Esophagus squamous epithelium (tissue), 4 donors: ENCODE results near the gene JARID2.

Experiments used
- POLR2A ChIP-seq, 4 donors: fragments of 450-650 bp; IDR thresholded peaks; one replicate each; pipeline ENCODE4 v1.6.1; 2017; ENCODE audit warnings: antibody characterized with exemption in 4 of 4, mild to moderate bottlenecking in 4 of 4, moderate library complexity in 3 of 4
- TF ChIP-seq, protein P1 (sequence below), 6 experiments: fragments of 450-650 bp in 4 of 6; fragments of 200-600 bp in 2 of 6; sonication (generic) in 2 of 6; IDR thresholded peaks; one replicate each; pipeline ENCODE4 v1.5.1; 2016 to 2019; ENCODE audit warnings: antibody characterized with exemption in 6 of 6, mild to moderate bottlenecking in 4 of 6, moderate library complexity in 4 of 6

DNA sequence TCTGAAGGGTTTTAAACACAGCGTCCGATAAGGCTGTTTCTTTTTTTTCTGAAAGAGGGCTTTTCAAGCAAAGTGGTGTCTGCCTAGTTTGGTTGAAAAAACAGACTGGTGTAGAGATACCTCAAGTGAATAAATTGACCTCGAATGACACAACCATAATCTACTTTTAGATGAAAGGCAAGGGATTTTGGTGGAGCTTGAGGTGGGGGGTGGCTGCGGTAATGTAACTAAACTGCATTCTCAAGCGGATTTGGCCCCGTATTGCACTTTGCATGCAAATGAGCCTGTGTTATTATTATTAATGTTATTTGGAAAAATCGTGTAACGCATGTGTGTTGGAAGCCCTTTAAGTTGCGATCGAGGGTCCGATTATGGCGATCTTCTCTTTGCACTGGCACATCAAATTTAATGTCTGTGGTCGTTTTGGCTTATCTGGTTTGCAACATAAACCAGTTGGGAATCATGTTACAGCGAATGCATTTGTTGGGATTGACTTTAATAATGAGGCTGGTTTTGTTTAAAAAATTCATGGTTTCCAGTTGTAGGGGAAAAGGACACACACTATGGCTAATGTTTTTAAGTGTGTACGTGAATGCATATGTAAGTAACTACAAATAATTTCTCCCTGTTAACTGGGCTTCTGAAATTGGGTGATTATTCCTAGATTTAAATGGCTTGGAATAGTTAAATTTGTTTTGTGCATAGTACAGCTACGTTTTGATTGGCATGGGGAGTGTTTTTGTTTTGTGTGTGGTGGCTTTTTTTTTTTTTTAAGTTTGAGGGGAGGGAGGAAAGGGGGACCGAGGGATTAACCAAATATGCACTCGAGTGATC lies 1.0 kb downstream of the JARID2 start:
- TF ChIP-seq, protein P1, sequence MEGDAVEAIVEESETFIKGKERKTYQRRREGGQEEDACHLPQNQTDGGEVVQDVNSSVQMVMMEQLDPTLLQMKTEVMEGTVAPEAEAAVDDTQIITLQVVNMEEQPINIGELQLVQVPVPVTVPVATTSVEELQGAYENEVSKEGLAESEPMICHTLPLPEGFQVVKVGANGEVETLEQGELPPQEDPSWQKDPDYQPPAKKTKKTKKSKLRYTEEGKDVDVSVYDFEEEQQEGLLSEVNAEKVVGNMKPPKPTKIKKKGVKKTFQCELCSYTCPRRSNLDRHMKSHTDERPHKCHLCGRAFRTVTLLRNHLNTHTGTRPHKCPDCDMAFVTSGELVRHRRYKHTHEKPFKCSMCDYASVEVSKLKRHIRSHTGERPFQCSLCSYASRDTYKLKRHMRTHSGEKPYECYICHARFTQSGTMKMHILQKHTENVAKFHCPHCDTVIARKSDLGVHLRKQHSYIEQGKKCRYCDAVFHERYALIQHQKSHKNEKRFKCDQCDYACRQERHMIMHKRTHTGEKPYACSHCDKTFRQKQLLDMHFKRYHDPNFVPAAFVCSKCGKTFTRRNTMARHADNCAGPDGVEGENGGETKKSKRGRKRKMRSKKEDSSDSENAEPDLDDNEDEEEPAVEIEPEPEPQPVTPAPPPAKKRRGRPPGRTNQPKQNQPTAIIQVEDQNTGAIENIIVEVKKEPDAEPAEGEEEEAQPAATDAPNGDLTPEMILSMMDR (IDR thresholded peaks at IDR 0.05) = no peak
- TF ChIP-seq POLR2A (IDR thresholded peaks at IDR 0.05) = no peak
